Upper lobe of left lung (tissue), 4 donors: ENCODE results near the gene FBLIM1.

Experiments used
- CTCF ChIP-seq, 6 experiments: fragments of 450-650 bp in 4 of 6; fragments of 200-600 bp in 2 of 6; sonication (generic) in 2 of 6; IDR thresholded peaks; one replicate each; pipeline ENCODE4 v1.5.1; 2016 to 2019; ENCODE audit warnings: antibody characterized with exemption in 6 of 6
- POLR2A ChIP-seq, 4 donors: fragments of 450-650 bp; IDR thresholded peaks; one replicate each; pipeline ENCODE4 v1.5.1; 2016 to 2017; ENCODE audit warnings: antibody characterized with exemption in 4 of 4, mild to moderate bottlenecking in 2 of 4

- TF ChIP-seq POLR2A (IDR thresholded peaks at IDR 0.05) (no peak), CTCF (IDR thresholded peaks at IDR 0.05) (no peak)
Observed at GRCh38 chr1:15810073-15810472, 51.5 kb downstream of the FBLIM1 start.
